ENCODE measurements around the gene CBLN4. TPM values are rescaled to one million over a fixed set of nuclear protein-coding genes. Genes with fewer than 3 reads are reported as not detected.

Gene CBLN4
- polyA plus RNA-seq: 0.14 and 0.18 TPM in 2 replicates
- polyA minus RNA-seq: not detected in 2 replicates

GRCh38 chr20:56005389-56005715 is at the start of gene CBLN4:
Gene CBLN4 (minus strand): TSS chr20:56005519. CDS start chr20:56004171, 1,348 bp downstream.
- Histone ChIP-seq H3K36me3 (ENCODE audit: insufficient read depth, low read length) (no peaks in the 10 kb centered on the region), H3K27me3 (ENCODE audit: insufficient read depth, low read depth, low read length) (peaks cover 76% of the 10 kb centered on the region), H3K79me2 (replicated peaks; ENCODE audit: insufficient read depth, low read length) (no peaks in the 10 kb centered on the region), H3K9me3 (ENCODE audit: low read length) (no peaks in the 10 kb centered on the region), H3K27ac (ENCODE audit: low read length) (no peak within 1 kb of the TSS), H3K9me2 (ENCODE audit: insufficient read depth, low read length) (no peaks in the 10 kb centered on the region), H3K9ac (ENCODE audit: low read length) (peak within 1 kb of the TSS; percentile 46), H2AFZ (ENCODE audit: low read depth, low read length) (no peak within 1 kb of the TSS), H4K20me1 (ENCODE audit: insufficient read depth) (no peaks in the 10 kb centered on the region), H3K4me3 (ENCODE audit: low read length) (peak within 1 kb of the TSS; percentile 70), H3F3A (ENCODE audit: insufficient read depth, low read length, poor library complexity, severe bottlenecking) (no peaks in the 10 kb centered on the region), H3K4me2 (ENCODE audit: low read length) (peak within 1 kb of the TSS; percentile 44)
- TF ChIP-seq, protein P1, sequence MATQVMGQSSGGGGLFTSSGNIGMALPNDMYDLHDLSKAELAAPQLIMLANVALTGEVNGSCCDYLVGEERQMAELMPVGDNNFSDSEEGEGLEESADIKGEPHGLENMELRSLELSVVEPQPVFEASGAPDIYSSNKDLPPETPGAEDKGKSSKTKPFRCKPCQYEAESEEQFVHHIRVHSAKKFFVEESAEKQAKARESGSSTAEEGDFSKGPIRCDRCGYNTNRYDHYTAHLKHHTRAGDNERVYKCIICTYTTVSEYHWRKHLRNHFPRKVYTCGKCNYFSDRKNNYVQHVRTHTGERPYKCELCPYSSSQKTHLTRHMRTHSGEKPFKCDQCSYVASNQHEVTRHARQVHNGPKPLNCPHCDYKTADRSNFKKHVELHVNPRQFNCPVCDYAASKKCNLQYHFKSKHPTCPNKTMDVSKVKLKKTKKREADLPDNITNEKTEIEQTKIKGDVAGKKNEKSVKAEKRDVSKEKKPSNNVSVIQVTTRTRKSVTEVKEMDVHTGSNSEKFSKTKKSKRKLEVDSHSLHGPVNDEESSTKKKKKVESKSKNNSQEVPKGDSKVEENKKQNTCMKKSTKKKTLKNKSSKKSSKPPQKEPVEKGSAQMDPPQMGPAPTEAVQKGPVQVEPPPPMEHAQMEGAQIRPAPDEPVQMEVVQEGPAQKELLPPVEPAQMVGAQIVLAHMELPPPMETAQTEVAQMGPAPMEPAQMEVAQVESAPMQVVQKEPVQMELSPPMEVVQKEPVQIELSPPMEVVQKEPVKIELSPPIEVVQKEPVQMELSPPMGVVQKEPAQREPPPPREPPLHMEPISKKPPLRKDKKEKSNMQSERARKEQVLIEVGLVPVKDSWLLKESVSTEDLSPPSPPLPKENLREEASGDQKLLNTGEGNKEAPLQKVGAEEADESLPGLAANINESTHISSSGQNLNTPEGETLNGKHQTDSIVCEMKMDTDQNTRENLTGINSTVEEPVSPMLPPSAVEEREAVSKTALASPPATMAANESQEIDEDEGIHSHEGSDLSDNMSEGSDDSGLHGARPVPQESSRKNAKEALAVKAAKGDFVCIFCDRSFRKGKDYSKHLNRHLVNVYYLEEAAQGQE (IDR thresholded peaks at IDR 0.05; ENCODE audit: borderline replicate concordance): no peak
- TF ChIP-seq EP300 (conservative IDR thresholded peaks at IDR 0.05; ENCODE audit: poor library complexity, severe bottlenecking): no peak
- no peak for TF ChIP-seq EZH2 (IDR thresholded peaks at IDR 0.05; ENCODE audit: borderline replicate concordance, insufficient read depth, low read length, poor library complexity, severe bottlenecking)
- TF ChIP-seq RAD21 (conservative IDR thresholded peaks at IDR 0.05): no peak
- no peak for TF ChIP-seq TAF1 (IDR thresholded peaks at IDR 0.05; ENCODE audit: low read depth)
- no peak for TF ChIP-seq SMC3 (conservative IDR thresholded peaks at IDR 0.05; ENCODE audit: poor library complexity)
- TF ChIP-seq POLR2AphosphoS5 (IDR thresholded peaks at IDR 0.05): no peak
- no peak for TF ChIP-seq CTCF (IDR thresholded peaks at IDR 0.05; ENCODE audit: poor library complexity, severe bottlenecking)
- no peak for TF ChIP-seq MXI1 (conservative IDR thresholded peaks at IDR 0.05; ENCODE audit: poor library complexity, severe bottlenecking)

GRCh38 chr20:56043227-56043626 is 37.9 kb upstream of the CBLN4 start:
- Histone ChIP-seq H3F3A (ENCODE audit: insufficient read depth, low read length, poor library complexity, severe bottlenecking) (no peaks in the 10 kb centered on the region), H3K79me2 (replicated peaks; ENCODE audit: insufficient read depth, low read length) (no peaks in the 10 kb centered on the region), H3K4me2 (ENCODE audit: low read length) (no peak overlapping the region), H3K9ac (ENCODE audit: low read length) (no peak overlapping the region), H3K27ac (ENCODE audit: low read length) (no peak overlapping the region), H3K36me3 (ENCODE audit: insufficient read depth, low read length) (no peaks in the 10 kb centered on the region), H3K4me3 (ENCODE audit: low read length) (no peak overlapping the region), H3K9me3 (ENCODE audit: low read length) (no peaks in the 10 kb centered on the region), H3K27me3 (ENCODE audit: insufficient read depth, low read depth, low read length) (no peaks in the 10 kb centered on the region), H4K20me1 (ENCODE audit: insufficient read depth) (no peaks in the 10 kb centered on the region), H2AFZ (ENCODE audit: low read depth, low read length) (no peak overlapping the region), H3K9me2 (ENCODE audit: insufficient read depth, low read length) (no peaks in the 10 kb centered on the region)
- TF ChIP-seq TAF1 (IDR thresholded peaks at IDR 0.05; ENCODE audit: low read depth) (no peak), CTCF (IDR thresholded peaks at IDR 0.05; ENCODE audit: poor library complexity, severe bottlenecking) (no peak), RAD21 (conservative IDR thresholded peaks at IDR 0.05) (no peak), EP300 (conservative IDR thresholded peaks at IDR 0.05; ENCODE audit: poor library complexity, severe bottlenecking) (no peak), POLR2AphosphoS5 (IDR thresholded peaks at IDR 0.05) (no peak), SMC3 (conservative IDR thresholded peaks at IDR 0.05; ENCODE audit: poor library complexity) (no peak), MXI1 (conservative IDR thresholded peaks at IDR 0.05; ENCODE audit: poor library complexity, severe bottlenecking) (no peak), EZH2 (IDR thresholded peaks at IDR 0.05; ENCODE audit: borderline replicate concordance, insufficient read depth, low read length, poor library complexity, severe bottlenecking) (no peak)
- TF ChIP-seq, protein P1 (IDR thresholded peaks at IDR 0.05; ENCODE audit: borderline replicate concordance): no peak

Data from neural cell (in vitro differentiated cells).